IMR-90 (cell line): ENCODE results near the gene EIF1AD. TPM values are rescaled to one million over a fixed set of nuclear protein-coding genes. Genes with fewer than 3 reads are reported as not detected.

Experiments used
- ATAC-seq: fragments of 200-7000 bp; cut with Tn5 transposase; 2 replicates; pipeline ENCODE4 v1.9.1; 2020; ENCODE audit warnings: low read depth, mild to moderate bottlenecking, moderate library complexity
- BruUV-seq: library from RNA; stranded (reverse); fragments of 400-500 nt; replicated peaks from 2 replicates; lab custom pipeline; 2021; lab: Mats Ljungman, UMichigan
- CTCF ChIA-PET: fragments of 300-600 bp; formaldehyde crosslinking; extraction: SDS; loops from one replicate; lab custom pipeline; 2021; ENCODE audit warnings: antibody characterized with exemption; lab: Yijun Ruan, JAX
- POLR2A ChIA-PET: fragments of 300-600 bp; sonication (Branson Sonifier 250); formaldehyde crosslinking; loops from one replicate; lab custom pipeline; 2022; ENCODE audit warnings: antibody characterized with exemption; ENCODE audit not compliant: unreplicated experiment; lab: Charles Lee
- DNase-seq: peaks from one replicate; pipeline ENCODE4 v3.0.0; 2013
- H2AFZ ChIP-seq: replicated peaks from 2 replicates; pipeline ENCODE3; 2013; ENCODE audit warnings: low read length, mild to moderate bottlenecking; ENCODE audit not compliant: poor library complexity
- H2AK5ac ChIP-seq: 2 replicates; pipeline ENCODE4 v1.6.1; 2013; ENCODE audit warnings: low read depth, low read length, inconsistent platforms
- H2AK9ac ChIP-seq: replicated peaks from 2 replicates; pipeline ENCODE3; 2013; ENCODE audit warnings: mild to moderate bottlenecking, low read depth, low read length, moderate library complexity; ENCODE audit not compliant: poor library complexity
- H2BK120ac ChIP-seq: 2 replicates; pipeline ENCODE4 v1.6.1; 2013; ENCODE audit warnings: low read depth, low read length, inconsistent platforms
- H2BK15ac ChIP-seq: 3 replicates; pipeline ENCODE4 v1.6.1; 2013; ENCODE audit warnings: low read depth, low read length, inconsistent platforms
- H2BK20ac ChIP-seq: 2 replicates; pipeline ENCODE4 v1.6.1; 2013; ENCODE audit warnings: low read depth, mild to moderate bottlenecking, inconsistent platforms, low read length, moderate library complexity
- H2BK5ac ChIP-seq: 2 replicates; pipeline ENCODE4 v1.6.1; 2013; ENCODE audit warnings: mild to moderate bottlenecking, low read depth, low read length, inconsistent platforms; ENCODE audit not compliant: poor library complexity, severe bottlenecking
- H3K14ac ChIP-seq: replicated peaks from 2 replicates; pipeline ENCODE4 v1.6.1; 2013; ENCODE audit warnings: low read depth, low read length, inconsistent platforms
- H3K18ac ChIP-seq: 2 replicates; pipeline ENCODE4 v1.6.1; 2013; ENCODE audit warnings: low read depth, low read length, control low read depth
- H3K23ac ChIP-seq: 2 replicates; pipeline ENCODE4 v1.6.1; 2013; ENCODE audit warnings: low read depth, low read length, inconsistent platforms
- H3K27ac ChIP-seq: 2 replicates; pipeline ENCODE4 v1.5.1; 2013; ENCODE audit warnings: mild to moderate bottlenecking, control low read depth, low read length; ENCODE audit not compliant: insufficient read depth
- H3K27me3 ChIP-seq: 2 replicates; pipeline ENCODE4 v1.6.1; 2013; ENCODE audit warnings: low read length; ENCODE audit not compliant: control insufficient read depth, insufficient read depth
- H3K36me3 ChIP-seq: 2 replicates; pipeline ENCODE4 v1.6.1; 2013; ENCODE audit warnings: low read length, mixed read lengths; ENCODE audit not compliant: control insufficient read depth, insufficient read depth
- H3K4ac ChIP-seq: 2 replicates; pipeline ENCODE4 v1.6.1; 2013; ENCODE audit warnings: low read depth, low read length, inconsistent platforms
- H3K4me1 ChIP-seq: 2 replicates; pipeline ENCODE4 v1.6.1; 2013; ENCODE audit warnings: low read length, mixed read lengths; ENCODE audit not compliant: control insufficient read depth, insufficient read depth
- H3K4me2 ChIP-seq: 2 replicates; pipeline ENCODE4 v1.6.1; 2013; ENCODE audit warnings: low read depth, mild to moderate bottlenecking, control low read depth, low read length, moderate library complexity
- H3K4me3 ChIP-seq: 2 replicates; pipeline ENCODE4 v1.5.1; 2013; ENCODE audit warnings: low read depth, mild to moderate bottlenecking, control low read depth, low read length, moderate library complexity; ENCODE audit not compliant: insufficient read depth
- H3K56ac ChIP-seq: 2 replicates; pipeline ENCODE4 v1.6.1; 2013; ENCODE audit warnings: low read length, inconsistent platforms; ENCODE audit not compliant: insufficient read depth; ENCODE audit errors: extremely low read depth
- H3K79me1 ChIP-seq, 2 experiments: 2 replicates each; pipeline ENCODE4 v1.6.1; 2013; ENCODE audit warnings: low read length in 2 of 2, inconsistent platforms in 1 of 2, low read depth in 1 of 2
- H3K9ac ChIP-seq: 2 replicates; pipeline ENCODE4 v1.6.1; 2013; ENCODE audit warnings: low read depth, low read length, control low read depth
- H3K9me1 ChIP-seq: 2 replicates; pipeline ENCODE4 v1.6.1; 2013; ENCODE audit warnings: low read length, inconsistent platforms; ENCODE audit not compliant: insufficient read depth
- H3K9me3 ChIP-seq: 2 replicates; pipeline ENCODE4 v1.6.1; 2013; ENCODE audit warnings: low read length; ENCODE audit not compliant: control insufficient read depth, insufficient read depth
- H4K20me1 ChIP-seq: 2 replicates; pipeline ENCODE4 v1.6.1; 2013; ENCODE audit warnings: low read length, inconsistent platforms; ENCODE audit not compliant: insufficient read depth
- H4K5ac ChIP-seq: 2 replicates; pipeline ENCODE4 v1.6.1; 2013; ENCODE audit warnings: mild to moderate bottlenecking, low read depth, low read length, control low read depth
- H4K8ac ChIP-seq, 2 experiments: 2 replicates each; pipeline ENCODE4 v1.6.1; 2013; ENCODE audit warnings: low read depth in 2 of 2, low read length in 2 of 2, control low read depth in 1 of 2, inconsistent platforms in 1 of 2
- H4K91ac ChIP-seq: 2 replicates; pipeline ENCODE4 v1.6.1; 2013; ENCODE audit warnings: low read depth, low read length, inconsistent platforms; ENCODE audit not compliant: insufficient read depth
- MAZ ChIP-seq: IDR thresholded peaks from 2 replicates; pipeline ENCODE4 v1.6.1; 2012; ENCODE audit warnings: low read depth, mild to moderate bottlenecking, low read length, improper control_type of control experiment, moderate library complexity, borderline replicate concordance
- whole genome bisulfite sequencing, 2 experiments: methylation state at CpG; one replicate each; pipeline versions ENCODE4 v1.1.5 to v1.1.7; 2013; ENCODE audit warnings: missing lambda C conversion rate in 2 of 2; ENCODE audit not compliant: insufficient read length in 1 of 2; ENCODE audit errors: extremely low coverage in 2 of 2; 5-methylcytosine and 5-hydroxymethylcytosine counted together
- dilution Hi-C: fragments of 300-500 bp; cut with HindIII; formaldehyde crosslinking; loops from one replicate; pipeline ENCODE4 v1.14.3; 2018; ENCODE audit warnings: low sequenced_read_pairs; ENCODE audit not compliant: unreplicated experiment
- in situ Hi-C: fragments of 300-500 bp; cut with MboI; formaldehyde crosslinking; loops from 3 replicates; pipeline ENCODE4 v1.14.3; 2019; ENCODE audit warnings: low sequenced_read_pairs, inconsistent platforms, mixed read lengths
- intact Hi-C: fragments of 100-400 bp; cut with micrococcal nuclease; formaldehyde crosslinking; loops from 2 replicates; pipeline ENCODE4 v1.10.0; 2022
- polyA plus RNA-seq, 3 experiments: library from polyadenylated mRNA; depleted of rRNA; stranded (reverse); fragments of >200 nt; gene quantifications; 2 replicates each; pipeline ENCODE4 v1.2.3, GENCODE V29; 2012; ENCODE audit warnings: low replicate concordance in 1 of 3
- total RNA-seq: library from RNA; depleted of rRNA; stranded (reverse); fragments of >200 nt; gene quantifications from 2 replicates; pipeline ENCODE4 v1.2.3, GENCODE V29; 2012
- TF ChIP-seq, protein P1 (sequence below): fragments of 150-350 bp; IDR thresholded peaks from 2 replicates; pipeline ENCODE4 v1.6.1; 2016; ENCODE audit warnings: low read depth, mild to moderate bottlenecking, low read length, moderate library complexity, borderline replicate concordance
- TF ChIP-seq, protein P2 (sequence below): conservative IDR thresholded peaks from 2 replicates; pipeline ENCODE4 v1.5.1; 2012; ENCODE audit warnings: mild to moderate bottlenecking, low read depth, low read length, improper control_type of control experiment

Gene EIF1AD
- total and polyA plus RNA-seq, 2 of the 4 experiments (the other 2 are of a cell fraction), result 32.5 to 62.6 TPM

DNA sequence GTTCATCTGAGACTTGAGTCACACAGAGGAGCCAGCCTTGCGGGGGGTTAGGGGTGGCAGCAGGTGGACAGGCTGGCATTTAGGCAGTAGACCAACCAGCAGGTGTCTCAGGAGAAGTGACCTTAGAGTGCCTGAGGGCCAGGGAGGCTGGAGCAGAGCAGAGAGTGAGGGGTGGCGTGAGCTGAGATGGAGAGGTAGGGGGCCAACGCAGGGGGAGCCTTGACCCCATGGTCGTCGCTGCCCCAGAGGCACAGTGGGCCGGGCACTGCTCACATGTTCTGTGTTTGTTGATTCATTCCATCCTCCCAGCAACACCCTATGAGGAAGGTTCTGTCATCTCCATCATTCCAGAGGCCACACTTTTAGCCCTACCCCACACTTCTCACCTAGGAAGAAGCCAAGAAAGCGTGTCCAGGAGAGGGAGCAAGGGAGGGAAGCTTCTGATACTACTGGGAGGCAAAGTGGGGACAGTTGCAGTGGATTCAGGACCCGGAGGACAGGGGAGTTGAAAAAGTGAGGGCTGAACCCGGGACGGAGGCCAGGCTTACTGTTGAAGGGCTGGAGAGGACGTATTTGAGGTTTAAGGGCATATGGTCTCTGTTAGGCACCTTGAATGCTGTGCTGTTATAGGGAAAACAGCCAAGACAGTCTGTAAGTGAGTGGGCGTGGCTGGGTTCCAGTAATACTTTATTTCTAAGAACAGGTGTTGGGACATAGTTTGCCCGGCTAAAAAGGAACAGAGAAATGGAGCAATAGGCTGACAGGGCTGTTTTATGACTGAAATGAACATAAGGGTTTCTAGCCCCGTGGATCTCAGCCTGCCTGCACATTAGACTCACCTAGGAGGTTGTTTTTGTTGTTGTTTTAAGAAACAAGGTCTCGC, 33.1 kb downstream of the EIF1AD start:
- H3K4ac ChIP-seq, result no peak overlapping the region
- no peak overlapping the region for H2AK5ac ChIP-seq
- H4K91ac ChIP-seq, result no peak overlapping the region
- 91% methylated on average over 5 of the region's 15 CpGs; no CpG with 5 or more reads in 1 of the 2 experiments for WGBS, 2 experiments
- peaks cover 15 to 57% of the 10 kb centered on the region in 2 experiments for H3K79me1 ChIP-seq
- POLR2A ChIA-PET, result no interaction called here
- CTCF ChIA-PET, result no interaction called here
- no peak for DNase-seq
- no peak overlapping the region for H3K9ac ChIP-seq
- no peak overlapping the region for H2BK5ac ChIP-seq
- TF ChIP-seq MAZ, result no peak
- TF ChIP-seq, protein P1, sequence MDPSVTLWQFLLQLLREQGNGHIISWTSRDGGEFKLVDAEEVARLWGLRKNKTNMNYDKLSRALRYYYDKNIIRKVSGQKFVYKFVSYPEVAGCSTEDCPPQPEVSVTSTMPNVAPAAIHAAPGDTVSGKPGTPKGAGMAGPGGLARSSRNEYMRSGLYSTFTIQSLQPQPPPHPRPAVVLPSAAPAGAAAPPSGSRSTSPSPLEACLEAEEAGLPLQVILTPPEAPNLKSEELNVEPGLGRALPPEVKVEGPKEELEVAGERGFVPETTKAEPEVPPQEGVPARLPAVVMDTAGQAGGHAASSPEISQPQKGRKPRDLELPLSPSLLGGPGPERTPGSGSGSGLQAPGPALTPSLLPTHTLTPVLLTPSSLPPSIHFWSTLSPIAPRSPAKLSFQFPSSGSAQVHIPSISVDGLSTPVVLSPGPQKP, result no peak
- TF ChIP-seq, protein P2, sequence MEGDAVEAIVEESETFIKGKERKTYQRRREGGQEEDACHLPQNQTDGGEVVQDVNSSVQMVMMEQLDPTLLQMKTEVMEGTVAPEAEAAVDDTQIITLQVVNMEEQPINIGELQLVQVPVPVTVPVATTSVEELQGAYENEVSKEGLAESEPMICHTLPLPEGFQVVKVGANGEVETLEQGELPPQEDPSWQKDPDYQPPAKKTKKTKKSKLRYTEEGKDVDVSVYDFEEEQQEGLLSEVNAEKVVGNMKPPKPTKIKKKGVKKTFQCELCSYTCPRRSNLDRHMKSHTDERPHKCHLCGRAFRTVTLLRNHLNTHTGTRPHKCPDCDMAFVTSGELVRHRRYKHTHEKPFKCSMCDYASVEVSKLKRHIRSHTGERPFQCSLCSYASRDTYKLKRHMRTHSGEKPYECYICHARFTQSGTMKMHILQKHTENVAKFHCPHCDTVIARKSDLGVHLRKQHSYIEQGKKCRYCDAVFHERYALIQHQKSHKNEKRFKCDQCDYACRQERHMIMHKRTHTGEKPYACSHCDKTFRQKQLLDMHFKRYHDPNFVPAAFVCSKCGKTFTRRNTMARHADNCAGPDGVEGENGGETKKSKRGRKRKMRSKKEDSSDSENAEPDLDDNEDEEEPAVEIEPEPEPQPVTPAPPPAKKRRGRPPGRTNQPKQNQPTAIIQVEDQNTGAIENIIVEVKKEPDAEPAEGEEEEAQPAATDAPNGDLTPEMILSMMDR, result no peak
- H2AK9ac ChIP-seq, result no peak overlapping the region
- H3K14ac ChIP-seq, result no peak overlapping the region
- no peak overlapping the region for H3K27ac ChIP-seq
- H3K9me3 ChIP-seq, result no peaks in the 10 kb centered on the region
- no TSS peak for BruUV-seq
- H3K4me3 ChIP-seq, result no peak overlapping the region
- no peaks in the 10 kb centered on the region for H3K27me3 ChIP-seq
- H3K4me1 ChIP-seq, result 0 out of 2 replicates have a peak, but pooled peaks cover 2% of the 10 kb centered on the region
- no peak overlapping the region for H3K56ac ChIP-seq
- H2AFZ ChIP-seq, result no peak overlapping the region
- H3K4me2 ChIP-seq, result no peak overlapping the region
- no peak overlapping the region for H4K8ac ChIP-seq
- H3K36me3 ChIP-seq, result peaks cover 59% of the 10 kb centered on the region
- ATAC-seq, result no peak
- in situ Hi-C loops (no loop called here), intact Hi-C loops (no loop called here), dilution Hi-C loops (no loop called here)
- H2BK120ac ChIP-seq, result no peak overlapping the region
- H3K9me1 ChIP-seq, result no peaks in the 10 kb centered on the region
- no peak overlapping the region for H3K23ac ChIP-seq
- H4K5ac ChIP-seq, result no peak overlapping the region
- H3K18ac ChIP-seq, result no peak overlapping the region
- no peak overlapping the region for H2BK15ac ChIP-seq
- no peak overlapping the region for H2BK20ac ChIP-seq
- peaks cover 7% of the 10 kb centered on the region; the same call in 1 of the 2 replicates for H4K20me1 ChIP-seq
